H1 (cell line): Measurements from ENCODE around the gene ZNF813. TPM values are rescaled to one million over a fixed set of nuclear protein-coding genes. Genes with fewer than 3 reads are reported as not detected.
"Not testable (repeated sequence)": the region's sequence is repeated elsewhere in the genome, so short reads cannot be mapped to it uniquely, and the experiment has no call there.

Source experiments
- CTCF ChIA-PET: fragments of 300-600 bp; sonication (Branson Sonifier 250); formaldehyde crosslinking; loops from one replicate; lab custom pipeline; 2021; ENCODE audit not compliant: partially characterized antibody; lab: Charles Lee
- POLR2A ChIA-PET: fragments of 300-600 bp; sonication (Branson Sonifier 250); formaldehyde crosslinking; loops from one replicate; lab custom pipeline; 2021; ENCODE audit warnings: inconsistent platforms; ENCODE audit not compliant: partially characterized antibody; lab: Charles Lee
- DNase-seq, 2 experiments: peaks; one replicate each; pipeline versions ENCODE4 v3.0.0 to v3.0.0-alpha.2; 2010 to 2022; ENCODE audit warnings: low spot score in 2 of 2, low read depth in 1 of 2, mixed read lengths in 1 of 2
- FAIRE-seq: peaks from 2 replicates; lab custom pipeline; 2011; peaks lifted over from hg19 to GRCh38; lab: Jason Lieb, UNC
- H2AFZ ChIP-seq: 2 replicates; pipeline ENCODE4 v1.8.1; 2012; ENCODE audit warnings: low read length, inconsistent platforms
- H2AK5ac ChIP-seq: 2 replicates; pipeline ENCODE4 v1.6.1; 2013; ENCODE audit warnings: low read depth, low read length
- H2BK120ac ChIP-seq: replicated peaks from 2 replicates; pipeline ENCODE3; 2013; ENCODE audit warnings: low read depth, low read length, inconsistent platforms
- H2BK12ac ChIP-seq: 2 replicates; pipeline ENCODE4 v1.6.1; 2013; ENCODE audit warnings: low read depth, low read length
- H2BK15ac ChIP-seq: 2 replicates; pipeline ENCODE4 v1.6.1; 2013; ENCODE audit warnings: low read length
- H2BK20ac ChIP-seq: 2 replicates; pipeline ENCODE4 v1.6.1; 2013; ENCODE audit warnings: low read length
- H2BK5ac ChIP-seq: 2 replicates; pipeline ENCODE4 v1.6.1; 2013; ENCODE audit warnings: low read depth, low read length
- H3K14ac ChIP-seq: 2 replicates; pipeline ENCODE4 v1.6.1; 2013; ENCODE audit warnings: inconsistent platforms; ENCODE audit not compliant: insufficient read length
- H3K18ac ChIP-seq: 2 replicates; pipeline ENCODE4 v1.6.1; 2013; ENCODE audit warnings: low read length; ENCODE audit errors: extremely low read depth
- H3K23ac ChIP-seq: 2 replicates; pipeline ENCODE4 v1.6.1; 2013; ENCODE audit warnings: inconsistent platforms; ENCODE audit not compliant: insufficient read length
- H3K23me2 ChIP-seq: 2 replicates; pipeline ENCODE4 v1.6.1; 2013; ENCODE audit warnings: low read depth, low read length
- H3K27ac ChIP-seq: 2 replicates; pipeline ENCODE4 v1.6.1; 2011; ENCODE audit warnings: low read depth, low read length, inconsistent platforms
- H3K27me3 ChIP-seq, 4 experiments: replicated peaks in 1 of 4; 1 replicate in 1 of 4; 2 replicates in 3 of 4; pipeline versions ENCODE4 v1.6.1 to v1.8.1; 2011 to 2013; ENCODE audit warnings: low read length in 3 of 4, mild to moderate bottlenecking in 3 of 4, inconsistent platforms in 2 of 4, mixed read lengths in 2 of 4, moderate library complexity in 1 of 4; ENCODE audit not compliant: control insufficient read depth in 3 of 4, insufficient read depth in 3 of 4; ENCODE audit errors: extremely low read depth in 1 of 4
- H3K36me3 ChIP-seq, 4 experiments: 2 replicates each; pipeline versions ENCODE4 v1.6.1 to v1.8.1; 2011 to 2013; ENCODE audit warnings: mild to moderate bottlenecking in 4 of 4, low read length in 3 of 4, moderate library complexity in 2 of 4, control low read depth in 1 of 4, inconsistent platforms in 1 of 4; ENCODE audit not compliant: insufficient read depth in 4 of 4, control insufficient read depth in 2 of 4
- H3K4ac ChIP-seq: replicated peaks from 2 replicates; pipeline ENCODE3; 2013; ENCODE audit warnings: low read length, low read depth, mixed read lengths, inconsistent platforms; ENCODE audit not compliant: insufficient read length
- H3K4me1 ChIP-seq, 4 experiments: replicated peaks in 1 of 4; 1 replicate in 1 of 4; 2 replicates in 3 of 4; pipeline versions ENCODE4 v1.6.1 to v1.8.1; 2011 to 2013; ENCODE audit warnings: low read length in 3 of 4, inconsistent platforms in 2 of 4, mixed read lengths in 1 of 4; ENCODE audit not compliant: insufficient read depth in 4 of 4, control insufficient read depth in 3 of 4
- H3K4me2 ChIP-seq, 2 experiments: 2 replicates each; pipeline versions ENCODE4 v1.6.1 to v1.8.1; 2011 to 2013; ENCODE audit warnings: low read depth in 2 of 2, low read length in 2 of 2, control low read depth in 1 of 2, inconsistent platforms in 1 of 2, mild to moderate bottlenecking in 1 of 2; ENCODE audit not compliant: insufficient read depth in 1 of 2
- H3K4me3 ChIP-seq, 4 experiments: fragments of 200-600, 300-600 bp in 1 of 4; sonication (generic), shearing (Covaris generic), sonication (Bioruptor Twin) in 1 of 4; 2 replicates each; pipeline versions ENCODE4 v1.5.1 to v1.8.1; 2011 to 2016; ENCODE audit warnings: low read length in 4 of 4, low read depth in 3 of 4, control low read depth in 2 of 4, inconsistent platforms in 2 of 4, mild to moderate bottlenecking in 2 of 4, mixed read lengths in 1 of 4, moderate library complexity in 1 of 4; ENCODE audit not compliant: insufficient read depth in 2 of 4; ENCODE audit errors: extremely low read depth in 1 of 4
- H3K56ac ChIP-seq: replicated peaks from 2 replicates; pipeline ENCODE3; 2013; ENCODE audit warnings: low read depth, mild to moderate bottlenecking, mixed read lengths, low read length, inconsistent platforms; ENCODE audit not compliant: insufficient read length
- H3K79me1 ChIP-seq: 2 replicates; pipeline ENCODE4 v1.6.1; 2013; ENCODE audit warnings: low read depth, low read length, control low read depth
- H3K79me2 ChIP-seq, 2 experiments: 2 replicates each; pipeline versions ENCODE4 v1.6.1 to v1.8.1; 2012 to 2013; ENCODE audit warnings: low read length in 2 of 2, mild to moderate bottlenecking in 2 of 2, inconsistent platforms in 1 of 2; ENCODE audit not compliant: insufficient read depth in 2 of 2, control insufficient read depth in 1 of 2
- H3K9ac ChIP-seq, 4 experiments: replicated peaks in 1 of 4; 1 replicate in 1 of 4; 2 replicates in 3 of 4; pipeline versions ENCODE4 v1.6.1 to v1.8.1; 2011 to 2013; ENCODE audit warnings: low read depth in 3 of 4, low read length in 3 of 4, control low read depth in 2 of 4, mild to moderate bottlenecking in 2 of 4, moderate library complexity in 2 of 4, inconsistent platforms in 1 of 4; ENCODE audit errors: extremely low read depth in 1 of 4
- H3K9me3 ChIP-seq, 2 experiments: 2 replicates each; pipeline versions ENCODE4 v1.6.1 to v1.8.1; 2012 to 2013; ENCODE audit warnings: mild to moderate bottlenecking in 2 of 2, moderate library complexity in 2 of 2, control low read depth in 1 of 2, inconsistent platforms in 1 of 2, low read depth in 1 of 2, low read length in 1 of 2, mixed read lengths in 1 of 2; ENCODE audit not compliant: insufficient read depth in 2 of 2
- H4K20me1 ChIP-seq, 2 experiments: replicated peaks in 1 of 2; 2 replicates each; pipeline versions ENCODE3 to v1.8.1; 2011 to 2013; ENCODE audit warnings: inconsistent platforms in 2 of 2, low read length in 2 of 2, mild to moderate bottlenecking in 1 of 2; ENCODE audit not compliant: insufficient read depth in 2 of 2, control insufficient read depth in 1 of 2
- H4K5ac ChIP-seq: 2 replicates; pipeline ENCODE4 v1.6.1; 2013; ENCODE audit warnings: low read length, low read depth, mixed read lengths, inconsistent platforms; ENCODE audit not compliant: insufficient read length
- H4K8ac ChIP-seq: 2 replicates; pipeline ENCODE4 v1.8.0; 2013; ENCODE audit warnings: mild to moderate bottlenecking, moderate library complexity, low read length, inconsistent platforms; ENCODE audit not compliant: insufficient read depth; ENCODE audit errors: extremely low read depth
- H4K91ac ChIP-seq: replicated peaks from 2 replicates; pipeline ENCODE3; 2013; ENCODE audit warnings: low read length, mixed read lengths, inconsistent platforms; ENCODE audit not compliant: insufficient read length
- CREB1 ChIP-seq: IDR thresholded peaks from 2 replicates; pipeline ENCODE4 v1.6.1; 2012; ENCODE audit warnings: inconsistent platforms
- NRF1 ChIP-seq: IDR thresholded peaks from 2 replicates; pipeline ENCODE4 v1.6.1; 2011; ENCODE audit warnings: mild to moderate bottlenecking, low read depth, low read length, improper control_type of control experiment
- WGBS, 2 experiments: shearing (Covaris generic) in 1 of 2; methylation state at CpG; one replicate each; pipeline versions ENCODE4 v1.1.6 to v1.1.7; 2013 to 2015; ENCODE audit warnings: low lambda C conversion rate in 2 of 2, mixed read lengths in 2 of 2, inconsistent platforms in 1 of 2, low coverage in 1 of 2, missing lambda C conversion rate in 1 of 2; ENCODE audit not compliant: insufficient replicate concordance in 2 of 2, insufficient coverage in 1 of 2, insufficient read length in 1 of 2; ENCODE audit errors: extremely low coverage in 1 of 2, missing lambda C conversion rate in 1 of 2; 5-methylcytosine and 5-hydroxymethylcytosine counted together
- polyA plus RNA-seq, 7 experiments: library from polyadenylated mRNA; depleted of rRNA in 3 of 7; stranded (reverse) in 5 of 7; unstranded in 2 of 7; fragments of >200 nt in 5 of 7; fragments of 200-250 nt in 2 of 7; gene quantifications; 1 replicate in 5 of 7; 2 replicates in 1 of 7; 4 replicates in 1 of 7; pipeline versions ENCODE4 v1.2.1 to v1.2.3, GENCODE V29; 2011 to 2013; ENCODE audit warnings: missing spikeins in 2 of 7, mixed read lengths in 2 of 7
- total RNA-seq: library from RNA; stranded (reverse); fragmentation: NEBNext Ultra II Directional; extraction: Animal tissue kit (Norgen Biotek cat#: 25700); gene quantifications from 2 replicates; pipeline ENCODE4 v1.2.1, GENCODE V29; 2021

The ZNF813 gene
- total and polyA plus RNA-seq, 2 of the 8 experiments (the other 6 are each of a cell fraction or from before 2014, with no cell fraction given): 2.9 to 22.1 TPM

- DNase-seq: no peak
- no peak overlapping the region for H3K27ac ChIP-seq
Measured at GRCh38 chr19:53422551-53422950, 45.0 kb upstream of the ZNF813 start.

GRCh38 chr19:53423074-53423473 lies 44.5 kb upstream of the ZNF813 start:
- Histone ChIP-seq H3K4me2 (peak overlapping the region; percentile 2 to 56; a peak in 2 of 4 replicates), H3K4me3 (peak overlapping the region in 1 of 4 experiments; percentile 30; a peak in 1 of 8 replicates)
- peak in 1 of 2 experiments; percentile 52 for DNase-seq
- H2BK20ac ChIP-seq, H4K5ac ChIP-seq, H3K23me2 ChIP-seq, H4K91ac ChIP-seq, H3K4me1 ChIP-seq, H2BK5ac ChIP-seq, H2BK12ac ChIP-seq, H3K4ac ChIP-seq, H3K56ac ChIP-seq, H3K9ac ChIP-seq, H4K20me1 ChIP-seq, H2BK15ac ChIP-seq, H3K23ac ChIP-seq, H3K9me3 ChIP-seq, H3K79me2 ChIP-seq, POLR2A ChIA-PET, H3K27ac ChIP-seq, H4K8ac ChIP-seq, H3K36me3 ChIP-seq, H3K14ac ChIP-seq, H3K79me1 ChIP-seq, H3K27me3 ChIP-seq, H2BK120ac ChIP-seq, H2AFZ ChIP-seq, FAIRE-seq, H2AK5ac ChIP-seq, H3K18ac ChIP-seq: not testable (repeated sequence)
- CTCF ChIA-PET: interaction anchor here (1.0 to 1.8 kb wide), 3 partner anchors 14 to 89 kb away, joined by 3 to 5 read pairs (median 4); no protein-coding TSS in a partner anchor
- 73% methylated on average over 4 of the region's 13 CpGs; no CpG with 5 or more reads in 1 of the 2 experiments for WGBS, 2 experiments

More at GRCh38 chr19:53422551-53422950, 45.0 kb upstream of the ZNF813 start:
- Histone ChIP-seq H4K91ac (no peak overlapping the region), H3K18ac (no peak overlapping the region), H4K20me1 (no peaks in the 10 kb centered on the region), H2AK5ac (no peak overlapping the region), H3K4me3 (no peak overlapping the region), H2BK20ac (no peak overlapping the region), H3K79me2 (no peaks in the 10 kb centered on the region), H3K36me3 (no peaks in the 10 kb centered on the region), H2AFZ (no peak overlapping the region), H2BK15ac (no peak overlapping the region), H3K4me2 (peak overlapping the region in 1 of 2 experiments; percentile 56; a peak in 1 of 4 replicates), H3K9me3 (no peaks in the 10 kb centered on the region), H3K9ac (no peak overlapping the region), H3K4me1 (peaks cover 0 to 2% (median 0%) of the 10 kb centered on the region in 4 experiments; a peak in 2 of 7 replicates), H2BK120ac (no peak overlapping the region), H3K23ac (no peak overlapping the region), H3K79me1 (no peaks in the 10 kb centered on the region), H2BK5ac (no peak overlapping the region), H4K8ac (no peak overlapping the region), H4K5ac (no peak overlapping the region), H3K4ac (no peak overlapping the region), H3K27me3 (no peaks in the 10 kb centered on the region), H3K56ac (no peak overlapping the region), H2BK12ac (no peak overlapping the region), H3K23me2 (no peaks in the 10 kb centered on the region), H3K14ac (no peak overlapping the region)
- ChIA-PET CTCF (interaction anchor here (1.0 to 1.8 kb wide), 2 partner anchors 41 to 89 kb away, joined by 4 to 5 read pairs; no protein-coding TSS in a partner anchor), POLR2A (no interaction called here)
- FAIRE-seq: no peak
- WGBS, 2 experiments: 93% methylated on average over 5 of the region's 5 CpGs; no CpG with 5 or more reads in 1 of the 2 experiments
- TF ChIP-seq NRF1: no peak
- TF ChIP-seq CREB1: no peak
